Motor neuron (in vitro differentiated cells): ENCODE measurements around the gene GIMAP4. TPM values are rescaled to one million over a fixed set of nuclear protein-coding genes. Genes with fewer than 3 reads are reported as not detected.
"Not testable (repeated sequence)": the region's sequence is repeated elsewhere in the genome, so short reads cannot be mapped to it uniquely, and the experiment has no call there.

Experiments used
- ATAC-seq, 8 experiments: fragments of 200-7000 bp; cut with Tn5 transposase; replicated peaks in 6 of 8; 2 replicates each; pipeline ENCODE4 v1.8.0; 2021; ENCODE audit warnings: mild to moderate bottlenecking in 8 of 8, moderate library complexity in 8 of 8
- H3K27ac ChIP-seq, 2 donors: fragments of 250-450 bp; sonication (Bioruptor Pico); 2 replicates each; pipeline ENCODE4 v1.9.0; 2021; ENCODE audit warnings: antibody characterized with exemption in 2 of 2, mild to moderate bottlenecking in 2 of 2, moderate library complexity in 1 of 2
- H3K4me1 ChIP-seq, 2 donors: fragments of 250-450 bp; sonication (Bioruptor Pico); replicated peaks in 1 of 2; 2 replicates each; pipeline ENCODE4 v1.6.1; 2021; ENCODE audit warnings: antibody characterized with exemption in 2 of 2, mild to moderate bottlenecking in 2 of 2, moderate library complexity in 1 of 2
- H3K4me3 ChIP-seq, 5 donors: fragments of 250-450 bp; sonication (Bioruptor Pico); 2 replicates each; pipeline ENCODE4 v1.9.0; 2021; ENCODE audit warnings: antibody characterized with exemption in 5 of 5, mild to moderate bottlenecking in 5 of 5, moderate library complexity in 4 of 5
- WGBS, 10 experiments: fragments of 450-650 bp; shearing (Covaris generic); methylation state at CpG; one replicate each; pipeline ENCODE4 v1.0.0; 2022; 5-methylcytosine and 5-hydroxymethylcytosine counted together
- in situ Hi-C, 9 experiments: fragments of 400-800 bp; cut with MboI; loops; one replicate each; pipeline ENCODE4 v1.15.0; 2021; ENCODE audit warnings: low sequenced_read_pairs in 9 of 9, low pct_unique_long_range_greater_than_20kb in 2 of 9; ENCODE audit not compliant: unreplicated experiment in 9 of 9
- total RNA-seq, 8 experiments: library from RNA; unstranded; fragments of 300-600 nt; gene quantifications; 2 replicates each; pipeline versions ENCODE4 v1.2.3 to v1.2.4, GENCODE V29; 2022

The GIMAP4 gene
- total RNA-seq, 8 experiments from 2014 or later, result 0.05 to 0.57 (median 0.38) TPM; not detected in 3

DNA sequence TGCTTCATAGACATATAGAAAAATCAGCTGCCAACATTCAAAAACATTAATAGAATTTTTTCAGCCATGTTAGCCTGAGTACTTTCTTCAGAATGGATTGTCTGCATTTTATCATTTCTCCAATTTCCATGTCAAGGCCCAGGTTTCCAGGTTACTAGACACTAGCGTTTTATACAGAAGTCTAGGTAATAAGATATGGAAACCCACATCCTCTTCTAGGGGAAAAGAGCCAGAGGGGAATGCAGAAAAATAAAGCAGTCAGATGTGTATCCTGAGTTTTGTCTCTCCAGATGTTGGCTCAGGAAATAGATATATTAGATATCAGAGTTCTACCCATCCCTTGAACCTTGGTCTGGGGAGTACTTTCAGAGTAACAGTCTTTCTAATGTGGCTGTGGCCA is 20.4 kb downstream of the GIMAP4 start:
- no peak overlapping the region for H3K4me3 ChIP-seq
- 0 to 100% (median 71%) methylated on average over 1 of the region's 1 CpG; no CpG with 5 or more reads in 3 of the 10 experiments for WGBS, 10 experiments
- in situ Hi-C loops, result no loop called here
- no peak overlapping the region for H3K27ac ChIP-seq
- no peak for ATAC-seq
- no peaks in the 10 kb centered on the region for H3K4me1 ChIP-seq

DNA sequence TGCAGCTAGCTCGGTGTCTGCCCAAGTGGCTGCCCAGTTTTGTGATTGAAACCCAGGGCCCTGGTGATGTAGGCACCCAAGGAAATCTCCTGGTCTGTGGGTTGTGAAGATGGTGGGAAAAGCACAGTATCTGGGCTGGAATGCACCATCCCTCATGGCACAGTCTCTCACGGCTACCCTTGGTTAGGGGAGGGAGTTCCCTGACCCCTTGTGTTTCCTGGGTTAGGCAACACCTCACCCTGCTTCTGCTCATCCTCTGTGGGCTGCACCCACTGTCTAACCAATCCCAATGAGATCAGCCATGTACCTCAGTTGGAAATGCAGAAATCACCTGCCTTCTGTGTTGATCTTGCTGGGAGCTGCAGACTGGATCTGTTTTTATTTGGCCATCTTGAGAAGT is 27.6 kb downstream of the GIMAP4 start:
- 0 to 100% (median 62%) methylated on average over 1 to 2 of the region's 2 CpGs; no CpG with 5 or more reads in 7 of the 10 experiments for WGBS, 10 experiments
- H3K27ac ChIP-seq, result no peak overlapping the region
- in situ Hi-C loops, result no loop called here
- no peak overlapping the region for H3K4me3 ChIP-seq
- H3K4me1 ChIP-seq, result no peaks in the 10 kb centered on the region
- no peak for ATAC-seq

DNA sequence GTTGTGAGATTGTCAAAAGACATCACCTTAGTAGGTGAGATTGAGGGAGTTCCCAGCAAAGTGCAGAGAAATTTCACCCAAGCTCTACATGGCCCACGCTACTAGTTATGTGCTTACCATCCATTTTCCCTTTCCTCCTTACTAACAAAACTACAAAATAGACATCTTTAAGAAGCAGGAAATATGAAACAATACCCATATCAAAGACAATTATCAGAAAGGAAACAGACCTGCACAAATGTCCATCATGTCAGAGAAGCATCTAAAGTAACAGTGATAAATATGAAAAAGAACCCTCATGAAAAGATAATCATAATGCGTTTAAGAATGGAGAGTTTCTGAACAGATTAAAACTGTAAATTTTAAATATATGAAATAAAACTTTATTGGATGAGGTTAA is 28.2 kb downstream of the GIMAP4 start:
- in situ Hi-C loops, result no loop called here
- WGBS, 10 experiments, result 0 to 86% (median 44%) methylated on average over 1 to 2 of the region's 2 CpGs
- no peaks in the 10 kb centered on the region for H3K4me1 ChIP-seq
- no peak overlapping the region for H3K27ac ChIP-seq
- no peak overlapping the region for H3K4me3 ChIP-seq
- ATAC-seq, result no peak

DNA sequence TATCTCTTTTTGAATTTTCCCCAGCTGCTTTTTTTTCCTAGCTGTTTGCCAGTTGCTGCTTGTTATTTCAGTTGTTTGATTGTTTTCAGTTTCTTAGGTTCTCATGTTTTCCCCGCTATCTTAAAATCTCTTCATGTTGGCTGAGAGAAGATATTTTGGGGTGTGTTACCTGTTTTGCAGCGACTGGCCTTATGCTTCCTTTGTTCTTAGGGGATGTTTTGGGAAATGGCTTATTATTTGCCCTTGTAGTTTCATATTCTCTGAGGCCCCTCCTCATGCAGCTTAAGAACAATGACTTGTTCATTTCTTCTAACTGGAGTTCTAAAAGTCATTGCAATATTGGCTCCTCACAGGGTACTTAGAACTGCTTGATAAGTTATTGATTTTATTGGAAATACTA is 36.4 kb downstream of the GIMAP4 start:
- in situ Hi-C loops, result not testable (repeated sequence)

DNA sequence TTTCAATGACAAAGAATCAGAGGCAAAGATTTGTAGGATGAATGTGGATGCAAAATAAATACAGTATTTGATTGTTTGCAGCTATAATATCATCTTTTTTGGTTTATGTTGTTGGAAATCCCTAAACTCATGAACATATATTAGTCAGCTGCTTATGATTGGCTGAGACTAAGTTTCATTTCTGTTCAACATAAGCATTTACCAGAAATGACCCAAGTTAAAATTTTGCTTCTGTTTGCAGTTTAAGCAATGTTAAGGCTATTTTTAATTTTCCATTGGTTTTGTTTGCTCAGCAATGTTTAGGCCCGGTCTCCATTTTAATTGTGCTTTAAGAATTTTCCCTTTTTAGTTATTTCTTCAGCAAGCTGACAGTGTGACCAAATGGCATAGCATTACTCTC is 43.0 kb downstream of the GIMAP4 start:
- Histone ChIP-seq H3K27ac (no peak overlapping the region), H3K4me3 (no peak overlapping the region), H3K4me1 (no peaks in the 10 kb centered on the region)
- in situ Hi-C loops, result no loop called here
- no peak for ATAC-seq
- WGBS, 10 experiments, result 11 to 100% (median 67%) methylated on average over 1 of the region's 1 CpG; no CpG with 5 or more reads in 1 of the 10 experiments

More for the DNA sequence above, 36.4 kb downstream of the GIMAP4 start:
- not testable (repeated sequence) for H3K4me1 ChIP-seq, ATAC-seq, H3K4me3 ChIP-seq, H3K27ac ChIP-seq
- 0 to 90% (median 54%) methylated on average over 1 to 2 of the region's 2 CpGs; no CpG with 5 or more reads in 2 of the 10 experiments for WGBS, 10 experiments

DNA sequence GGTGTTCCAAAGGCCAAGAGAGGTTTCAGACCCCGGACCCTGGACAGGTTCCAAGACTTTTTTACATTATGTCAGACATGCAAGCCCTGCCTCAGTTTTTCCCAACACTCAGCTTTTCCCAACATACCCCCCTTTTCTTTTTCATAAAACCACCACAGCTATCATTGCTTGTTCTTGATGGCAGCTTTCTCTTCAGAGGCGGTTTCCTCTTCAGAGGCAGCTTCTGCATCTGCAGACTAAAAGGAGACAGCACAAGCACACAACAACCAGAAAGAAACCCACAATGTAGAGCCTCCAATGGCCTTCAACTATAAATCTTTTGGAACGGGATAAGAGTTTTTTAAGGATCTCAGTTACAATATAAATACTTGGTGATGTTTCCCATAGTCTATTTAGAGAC is 45.7 kb downstream of the GIMAP4 start:
- in situ Hi-C loops, result no loop called here
- Histone ChIP-seq H3K4me3 (no peak overlapping the region), H3K4me1 (no peaks in the 10 kb centered on the region), H3K27ac (no peak overlapping the region)
- 0 to 80% (median 63%) methylated on average over 1 to 3 of the region's 3 CpGs; no CpG with 5 or more reads in 2 of the 10 experiments for WGBS, 10 experiments
- no peak for ATAC-seq

DNA sequence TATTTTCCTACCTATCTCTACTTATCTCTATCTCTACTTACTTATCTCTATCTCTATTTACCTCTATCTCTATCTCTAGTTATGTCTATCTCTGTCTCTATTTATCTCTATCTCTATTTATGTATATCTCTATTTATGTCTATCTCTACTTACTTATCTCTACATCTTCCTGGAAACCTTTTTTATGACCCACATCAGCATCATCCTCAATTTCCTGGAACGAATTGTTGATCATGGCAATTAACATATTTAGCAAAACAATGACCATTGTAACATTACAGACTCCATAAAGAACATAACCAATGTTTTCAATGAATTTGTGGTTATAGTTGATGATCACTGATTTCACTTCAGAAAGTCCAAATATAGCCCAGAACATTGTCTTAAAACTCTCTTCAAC is 46.7 kb downstream of the GIMAP4 start:
- Histone ChIP-seq H3K27ac (no peak overlapping the region), H3K4me1 (no peaks in the 10 kb centered on the region), H3K4me3 (no peak overlapping the region)
- in situ Hi-C loops, result no loop called here
- 0 to 56% (median 10%) methylated on average over 1 of the region's 1 CpG; no CpG with 5 or more reads in 3 of the 10 experiments for WGBS, 10 experiments
- ATAC-seq, result no peak

DNA sequence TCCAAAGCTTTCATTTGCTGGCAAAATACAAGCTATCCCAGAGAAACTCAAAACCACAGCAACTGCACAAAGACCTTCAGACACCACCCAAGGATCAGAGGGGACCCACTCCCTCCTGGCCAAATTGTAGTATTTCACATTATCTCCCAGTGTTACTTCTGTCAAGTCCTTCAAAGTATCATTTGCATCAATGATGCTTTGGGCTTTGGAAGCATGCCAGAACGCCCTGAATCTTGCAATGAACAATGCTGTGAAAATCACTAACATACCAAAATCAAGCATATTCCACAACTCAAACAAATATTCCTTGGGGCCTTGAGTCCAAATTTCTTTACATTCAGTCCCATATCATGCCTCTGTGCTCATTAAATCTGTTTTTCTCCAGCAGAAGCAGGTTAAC is 47.2 kb downstream of the GIMAP4 start:
- 0 to 80% (median 60%) methylated on average over 1 of the region's 1 CpG; no CpG with 5 or more reads in 6 of the 10 experiments for WGBS, 10 experiments
- H3K27ac ChIP-seq, H3K4me3 ChIP-seq, H3K4me1 ChIP-seq, ATAC-seq, in situ Hi-C loops: not testable (repeated sequence)

DNA sequence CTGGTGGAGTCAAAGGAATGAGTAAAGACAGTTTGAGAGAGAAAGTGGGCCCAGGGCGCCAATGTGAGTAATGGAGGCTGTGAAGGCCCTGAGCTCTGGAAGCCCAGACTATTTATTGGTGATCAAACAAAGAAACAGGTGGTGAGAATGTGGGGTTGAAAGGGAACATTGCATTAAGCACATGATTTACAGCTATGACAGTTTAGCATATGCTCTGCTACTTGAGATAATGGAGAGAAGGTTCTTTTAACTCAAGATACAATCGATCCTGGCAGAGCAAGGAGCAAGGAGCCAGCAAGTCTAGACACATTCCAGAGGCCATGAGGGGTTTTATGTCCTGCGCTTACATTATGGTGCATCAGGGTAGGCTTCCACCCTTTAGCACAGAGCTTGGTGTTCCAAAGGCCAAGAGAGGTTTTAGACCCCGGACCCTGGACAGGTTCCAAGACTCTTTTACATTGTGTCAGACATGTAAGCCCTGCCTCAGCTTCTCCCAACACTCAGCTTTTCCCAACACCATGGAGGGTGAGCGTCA is 48.1 kb downstream of the GIMAP4 start:
- WGBS, 10 experiments, result 0 to 60% (median 8%) methylated on average over 1 to 5 of the region's 5 CpGs; no CpG with 5 or more reads in 4 of the 10 experiments
- H3K4me3 ChIP-seq, in situ Hi-C loops, H3K4me1 ChIP-seq, H3K27ac ChIP-seq, ATAC-seq: not testable (repeated sequence)

DNA sequence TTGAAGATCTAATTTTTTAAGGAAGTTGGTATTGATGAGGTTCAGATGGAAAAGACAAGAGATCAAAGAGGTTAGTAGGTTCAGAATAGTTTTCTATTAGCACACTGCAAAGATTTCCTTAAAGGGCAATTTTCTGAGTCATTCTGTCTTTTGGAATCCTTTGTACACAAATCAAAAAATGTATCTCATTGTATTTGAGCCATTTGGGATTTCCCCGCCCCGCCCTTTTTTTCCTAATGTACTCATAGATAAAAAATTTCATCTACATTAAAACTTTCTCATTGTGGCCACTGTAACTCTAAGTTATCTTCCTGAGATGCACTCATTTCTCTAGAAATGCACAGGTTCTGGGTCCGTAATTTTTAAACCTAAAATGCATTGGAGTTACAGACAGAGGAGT is 52.9 kb downstream of the GIMAP4 start:
- in situ Hi-C loops, result no loop called here
- Histone ChIP-seq H3K4me3 (no peak overlapping the region), H3K4me1 (no peaks in the 10 kb centered on the region), H3K27ac (no peak overlapping the region)
- ATAC-seq, result no peak
- 0 to 94% (median 68%) methylated on average over 2 to 3 of the region's 3 CpGs; no CpG with 5 or more reads in 1 of the 10 experiments for WGBS, 10 experiments

DNA sequence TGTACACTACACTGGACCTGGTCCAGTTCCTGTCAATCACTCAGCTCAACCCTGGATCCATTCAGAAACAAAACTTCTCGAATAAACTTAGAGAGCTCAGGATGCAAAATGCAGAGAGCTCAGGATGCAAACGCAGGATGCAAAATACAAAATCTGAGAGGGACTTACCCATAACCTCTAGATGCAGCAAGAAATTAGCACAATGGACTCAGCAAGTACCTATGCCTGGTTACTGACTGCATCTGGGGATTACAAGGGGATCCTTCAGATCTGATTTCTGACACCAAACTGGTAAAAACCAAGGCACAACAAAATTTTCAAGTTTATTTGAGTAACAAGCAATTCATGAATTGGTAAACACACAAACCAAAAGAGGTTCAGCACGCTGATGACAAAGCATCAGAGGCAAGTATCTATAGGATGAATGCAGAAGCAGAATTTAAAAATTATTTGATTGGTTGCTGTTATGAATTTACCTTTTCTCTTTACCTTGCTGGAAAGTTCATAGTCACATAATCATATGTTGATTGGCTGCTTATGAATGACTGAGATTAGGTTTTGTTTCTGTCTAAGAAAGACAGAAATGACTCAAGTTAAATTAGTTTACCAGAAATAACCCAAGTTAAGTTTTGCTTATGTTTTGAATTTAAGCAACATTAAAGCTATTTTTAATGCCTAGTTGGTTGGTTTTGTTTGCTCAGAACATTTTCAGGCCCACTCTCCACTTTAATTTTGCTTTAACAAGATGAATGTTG is 53.6 kb downstream of the GIMAP4 start:
- whole genome bisulfite sequencing, 10 experiments, result 0 to 73% (median 35%) methylated on average over 1 to 3 of the region's 3 CpGs
- ATAC-seq, result no peak
- in situ Hi-C loops, result no loop called here
- Histone ChIP-seq H3K4me3 (no peak overlapping the region), H3K4me1 (no peaks in the 10 kb centered on the region), H3K27ac (no peak overlapping the region)

DNA sequence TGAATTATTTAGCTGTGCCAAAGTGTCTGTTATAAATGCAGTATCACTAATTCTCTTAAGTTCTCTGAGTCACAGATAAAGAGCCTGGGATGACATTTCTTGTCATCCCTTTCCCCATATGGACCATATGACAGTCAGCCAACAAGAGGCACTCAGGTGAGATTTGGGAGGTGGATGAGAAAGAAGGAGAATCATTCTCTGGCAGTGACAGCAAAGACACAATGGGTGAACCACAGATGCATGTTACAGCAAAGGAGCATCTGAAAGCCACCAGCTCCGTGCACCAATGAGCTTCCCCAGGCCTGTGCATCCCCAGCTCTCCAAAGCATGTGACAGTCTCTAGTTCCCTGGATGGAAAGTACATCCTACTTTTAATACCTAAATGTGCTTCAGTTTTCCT is 54.2 kb downstream of the GIMAP4 start:
- ATAC-seq, result no peak
- 0 to 100% (median 43%) methylated on average over 1 of the region's 1 CpG; no CpG with 5 or more reads in 4 of the 10 experiments for WGBS, 10 experiments
- Histone ChIP-seq H3K27ac (no peak overlapping the region), H3K4me3 (no peak overlapping the region), H3K4me1 (no peaks in the 10 kb centered on the region)
- in situ Hi-C loops, result no loop called here
